ENCODE results near the gene MAVS.

Gene MAVS

DNA sequence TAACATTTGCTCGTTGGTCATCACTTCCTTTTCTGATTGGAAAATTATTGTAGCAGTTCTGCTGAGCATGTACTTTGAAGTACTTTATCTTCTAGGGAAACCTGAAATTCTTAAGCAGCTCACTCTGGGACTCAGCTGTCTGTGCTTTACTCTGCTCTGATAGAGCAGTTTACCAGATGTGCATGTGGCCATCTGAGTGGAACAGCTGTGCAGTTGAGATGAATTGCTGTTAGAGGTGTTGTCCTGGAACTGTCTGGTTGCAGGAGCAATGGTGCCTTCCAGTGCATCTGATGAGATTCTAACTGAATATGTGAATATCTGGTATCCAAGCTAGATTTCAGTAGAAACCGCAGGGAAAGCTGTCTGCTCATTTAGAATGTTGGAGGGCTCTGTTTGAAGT lies 69.7 kb downstream of the MAVS start:
- no peak for DNase-seq

DNA sequence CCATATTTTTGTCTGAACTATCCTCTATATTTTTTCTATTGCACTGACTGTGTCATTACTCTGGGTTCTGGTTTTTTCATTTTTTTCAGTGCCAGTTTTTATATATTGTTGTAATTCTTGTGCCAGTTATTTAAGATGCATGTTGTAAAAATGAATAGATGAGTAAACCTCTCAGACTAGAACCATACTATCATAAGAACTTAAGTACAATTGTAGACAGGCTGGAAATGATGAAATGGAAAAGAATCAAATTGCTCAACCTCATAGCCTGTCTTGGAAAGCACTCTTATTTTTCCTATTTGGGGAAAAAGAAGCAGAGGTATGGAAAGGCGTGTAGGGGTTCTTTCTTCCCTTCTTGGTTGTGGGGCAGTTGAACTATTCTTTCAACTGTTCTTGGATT lies 72.7 kb downstream of the MAVS start:
- DNase-seq, result no peak

DNA sequence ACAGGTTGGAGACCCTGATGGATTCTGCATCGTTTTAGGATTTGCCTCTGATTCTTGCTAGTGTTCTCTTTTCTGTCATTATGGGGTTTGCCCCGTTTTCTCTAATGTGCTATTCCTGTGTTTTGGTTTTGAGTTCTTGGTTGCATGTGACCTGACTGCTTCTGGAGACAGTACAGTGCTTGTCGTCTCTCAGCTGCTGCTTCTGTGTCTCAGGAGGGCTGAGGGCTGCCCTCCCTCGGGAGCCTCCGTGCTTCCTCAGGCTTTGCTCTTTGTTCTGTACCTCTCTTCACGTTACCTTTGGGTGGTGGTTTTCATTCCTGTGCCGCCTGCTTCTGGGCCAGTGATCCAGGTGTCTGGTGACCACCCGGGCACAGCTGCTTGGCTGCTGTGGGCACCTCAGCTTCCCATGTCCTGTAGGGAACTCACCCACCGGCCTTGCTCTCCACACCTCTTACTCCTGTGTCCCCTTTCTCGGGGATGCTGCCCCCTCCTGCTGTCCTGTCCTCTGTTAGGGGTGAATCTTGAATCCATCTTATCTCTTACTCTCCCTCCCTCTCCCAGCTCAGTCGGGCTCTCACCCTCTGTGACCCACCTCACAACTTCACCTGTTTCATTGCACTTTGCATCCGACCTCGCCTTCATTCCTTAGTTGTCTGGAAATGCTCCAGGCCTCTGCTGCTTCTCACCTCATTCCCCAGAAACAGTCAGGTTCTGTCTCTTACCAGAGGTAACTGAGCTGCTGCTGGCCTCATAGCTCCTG lies 75.8 kb downstream of the MAVS start:
- no peak for DNase-seq

DNA sequence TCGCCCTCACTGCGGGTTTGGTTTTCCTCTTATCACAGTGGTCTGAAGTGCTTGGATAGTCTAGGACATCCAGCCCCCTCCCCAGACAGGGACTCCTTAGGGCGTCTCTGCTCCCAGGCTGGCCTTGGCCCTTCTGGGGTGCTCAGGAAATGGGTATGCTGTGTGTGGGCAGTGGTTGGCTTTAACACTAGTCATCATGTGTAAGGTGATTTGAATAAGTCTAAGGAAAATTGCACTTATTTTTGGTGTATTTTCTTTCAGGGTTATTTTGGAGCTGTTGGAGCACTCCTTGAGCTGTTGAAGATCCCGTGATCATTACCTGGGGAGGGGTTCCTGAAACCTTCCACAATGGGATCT lies 76.3 kb downstream of the MAVS start:
- no peak for DNase-seq

DNA sequence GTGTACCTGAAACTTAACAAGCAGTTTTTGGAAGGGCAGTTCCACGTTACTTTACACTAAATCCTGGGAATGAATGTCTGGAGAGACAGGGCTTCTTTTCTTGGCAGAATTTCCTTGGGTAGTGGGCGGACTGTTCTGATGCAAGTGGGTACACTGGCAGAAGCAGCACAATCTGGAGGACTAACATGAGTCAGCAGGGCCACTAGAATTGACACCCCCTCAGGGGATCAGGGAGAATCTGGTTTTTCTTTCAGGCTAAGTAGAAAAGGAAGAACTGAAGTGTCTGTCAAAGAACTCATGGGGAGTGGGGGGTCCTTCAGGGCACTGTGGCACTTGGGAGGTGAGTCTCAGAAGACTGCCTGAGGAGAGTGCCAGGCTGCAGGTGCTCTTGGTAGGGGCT lies 77.2 kb downstream of the MAVS start:
- no peak for DNase-seq

DNA sequence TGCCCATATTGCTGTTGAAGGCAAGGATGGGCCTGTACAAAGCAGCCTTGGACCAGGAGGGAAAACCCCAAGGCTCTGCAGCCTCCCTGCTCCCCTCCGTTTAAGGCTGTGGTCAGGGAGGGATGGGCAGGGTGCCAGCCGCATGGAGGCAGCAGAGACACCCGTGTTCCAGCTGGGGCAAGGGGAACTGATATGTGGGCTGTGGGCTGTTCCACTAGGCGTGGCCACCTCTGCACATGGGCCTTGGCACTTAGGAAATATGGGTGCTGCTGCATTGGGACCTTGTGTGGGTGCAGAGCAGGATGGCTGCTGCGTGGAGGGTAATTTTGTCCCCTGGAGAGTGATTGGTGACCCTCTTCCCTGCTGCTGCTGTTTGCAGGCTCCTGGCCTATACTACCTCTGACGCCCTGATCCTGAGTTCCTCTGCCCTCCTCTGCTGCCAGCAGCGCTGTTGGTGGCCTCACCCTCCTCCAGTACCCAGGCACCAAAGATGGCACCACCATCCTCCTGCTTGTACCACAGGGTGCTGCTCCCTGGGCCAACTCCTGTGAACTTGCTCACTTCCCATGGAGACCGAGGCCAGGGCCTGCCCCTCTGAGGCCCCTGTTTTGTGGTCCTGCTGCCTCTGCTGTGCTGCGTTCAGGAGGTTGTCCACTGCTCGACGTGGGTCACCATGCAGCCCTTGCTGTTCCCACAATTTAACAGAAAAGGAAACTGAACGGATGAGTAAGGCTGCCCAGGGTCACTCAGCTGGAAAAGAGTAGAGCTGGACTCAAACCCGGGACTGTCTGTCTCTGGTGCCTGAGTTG lies 77.9 kb downstream of the MAVS start:
- no peak for DNase-seq

DNA sequence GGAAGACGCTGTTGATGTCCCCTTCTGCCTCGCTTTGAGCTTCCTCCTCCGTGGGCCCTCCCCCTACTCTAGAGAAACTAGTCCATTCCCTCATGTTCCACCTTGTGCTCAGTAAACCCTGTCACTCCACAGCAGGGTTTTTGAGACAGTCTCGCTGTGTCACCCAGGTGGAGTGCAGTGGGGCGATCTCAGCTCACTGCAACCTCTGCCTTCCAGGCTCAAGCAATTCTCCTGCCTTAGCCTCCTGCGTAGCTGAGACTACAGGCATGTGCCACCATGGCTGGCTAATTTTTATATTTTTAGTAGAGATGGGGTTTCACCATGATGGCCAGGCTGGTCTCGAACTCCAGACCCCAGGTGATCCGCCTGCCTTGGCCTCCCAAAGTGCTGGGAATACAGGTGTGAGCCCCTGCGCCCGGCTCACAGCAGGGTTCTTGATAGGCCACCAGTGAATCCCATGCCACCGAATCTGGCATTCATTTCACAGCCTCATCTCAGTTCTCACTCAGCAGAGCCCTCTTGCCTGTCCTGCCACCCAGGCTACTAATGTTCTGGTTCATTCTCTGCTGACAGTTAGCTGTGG lies 78.6 kb downstream of the MAVS start:
- DNase-seq, result no peak

Measured in islet precursor cell (in vitro differentiated cells).